HepG2 (cell line): ENCODE results near the gene BICRAL. TPM values are rescaled to one million over a fixed set of nuclear protein-coding genes. Genes with fewer than 3 reads are reported as not detected.

Source experiments
- CAMTA2 ChIP-seq: sonication (generic); formaldehyde crosslinking; IDR thresholded peaks from 2 replicates; pipeline ENCODE4 v1.4.0; 2020; ENCODE audit warnings: mild to moderate bottlenecking, missing genetic modification reagents, borderline replicate concordance
- GATA4 ChIP-seq: sonication (generic); IDR thresholded peaks from 2 replicates; pipeline ENCODE4 v1.6.1; 2016; ENCODE audit warnings: antibody characterized with exemption, low read depth, borderline replicate concordance
- NFE2L2 ChIP-seq: fragments of 150-350 bp; IDR thresholded peaks from 2 replicates; pipeline ENCODE4 v1.6.1; 2014; ENCODE audit warnings: low read length
- NR1H2 ChIP-seq: sonication (generic); formaldehyde crosslinking; IDR thresholded peaks from 2 replicates; pipeline ENCODE4 v1.8.1; 2022; ENCODE audit warnings: low read depth, missing genetic modification reagents, borderline replicate concordance
- PHF8 ChIP-seq: sonication (generic); formaldehyde crosslinking; IDR thresholded peaks from 2 replicates; pipeline ENCODE4 v1.5.0; 2020; ENCODE audit warnings: missing genetic modification reagents
- PITX1 ChIP-seq: sonication (generic); formaldehyde crosslinking; IDR thresholded peaks from 2 replicates; pipeline ENCODE4 v1.5.1; 2020; ENCODE audit warnings: mild to moderate bottlenecking, missing genetic modification reagents
- RARG ChIP-seq: sonication (generic); formaldehyde crosslinking; IDR thresholded peaks from 2 replicates; pipeline ENCODE4 v1.4.0; 2020; ENCODE audit warnings: low read depth, mild to moderate bottlenecking, missing genetic modification reagents
- SIN3A ChIP-seq: IDR thresholded peaks from 2 replicates; pipeline ENCODE4 v1.6.1; 2011; ENCODE audit warnings: low read depth, mild to moderate bottlenecking, control low read depth, low read length, borderline replicate concordance
- TMF1 ChIP-seq: sonication (generic); formaldehyde crosslinking; IDR thresholded peaks from 2 replicates; pipeline ENCODE4 v1.8.1; 2022; ENCODE audit warnings: low read depth, missing genetic modification reagents
- ZNF460 ChIP-seq: sonication (generic); formaldehyde crosslinking; IDR thresholded peaks from 2 replicates; pipeline ENCODE4 v1.5.1; 2020; ENCODE audit warnings: missing genetic modification reagents, mild to moderate bottlenecking, borderline replicate concordance
- ZNF792 ChIP-seq: IDR thresholded peaks from 2 replicates; pipeline ENCODE4 v1.6.1; 2016
- ZSCAN12 ChIP-seq: sonication (generic); formaldehyde crosslinking; IDR thresholded peaks from 2 replicates; pipeline ENCODE4 v1.9.0; 2021; ENCODE audit warnings: mild to moderate bottlenecking, missing genetic modification reagents
- polyA plus RNA-seq, 8 experiments: library from polyadenylated mRNA; depleted of rRNA in 3 of 8; stranded (reverse) in 7 of 8; unstranded in 1 of 8; fragments of >200 nt; fragmentation: Illumina TruSeq in 4 of 8; extraction: Trizol in 4 of 8; gene quantifications; 2 replicates each; pipeline versions ENCODE4 v1.2.1 to v1.2.3, GENCODE V29; 2011 to 2016; ENCODE audit warnings: low read depth in 4 of 8, missing spikeins in 1 of 8, mixed read lengths in 1 of 8; ENCODE audit not compliant: insufficient read depth in 1 of 8
- total RNA-seq, 5 experiments: library from RNA; depleted of rRNA; stranded (reverse); fragments of >200 nt; fragmentation: Illumina TruSeq; extraction: Trizol; gene quantifications; 2 replicates each; pipeline ENCODE4 v1.2.3, GENCODE V29; 2016; ENCODE audit warnings: low read depth in 1 of 5
- TF ChIP-seq, protein P1 (sequence below): sonication (generic); formaldehyde crosslinking; IDR thresholded peaks from 2 replicates; pipeline ENCODE4 v1.4.0; 2020; ENCODE audit warnings: missing genetic modification reagents
- TF ChIP-seq, protein P2 (sequence below): sonication (generic); formaldehyde crosslinking; IDR thresholded peaks from 2 replicates; pipeline ENCODE4 v1.4.0; 2020; ENCODE audit warnings: mild to moderate bottlenecking, missing genetic modification reagents
- TF ChIP-seq, protein P3 (sequence below): conservative IDR thresholded peaks from 2 replicates; pipeline ENCODE4 v1.6.1; 2018; ENCODE audit warnings: missing genetic modification reagents
- TF ChIP-seq, protein P4 (sequence below): sonication (generic); formaldehyde crosslinking; conservative IDR thresholded peaks from 2 replicates; pipeline ENCODE4 v1.4.0; 2020; ENCODE audit warnings: missing genetic modification reagents
- TF ChIP-seq, protein P5 (sequence below): IDR thresholded peaks from 2 replicates; pipeline ENCODE4 v1.6.1; 2016; ENCODE audit warnings: missing compliant biosample characterization, missing genetic modification reagents, borderline replicate concordance

Gene BICRAL
- total and polyA plus RNA-seq, 2 of the 13 experiments (the other 11 are each of a cell fraction or from before 2014, with no cell fraction given), result 5.0 to 13.5 TPM

DNA sequence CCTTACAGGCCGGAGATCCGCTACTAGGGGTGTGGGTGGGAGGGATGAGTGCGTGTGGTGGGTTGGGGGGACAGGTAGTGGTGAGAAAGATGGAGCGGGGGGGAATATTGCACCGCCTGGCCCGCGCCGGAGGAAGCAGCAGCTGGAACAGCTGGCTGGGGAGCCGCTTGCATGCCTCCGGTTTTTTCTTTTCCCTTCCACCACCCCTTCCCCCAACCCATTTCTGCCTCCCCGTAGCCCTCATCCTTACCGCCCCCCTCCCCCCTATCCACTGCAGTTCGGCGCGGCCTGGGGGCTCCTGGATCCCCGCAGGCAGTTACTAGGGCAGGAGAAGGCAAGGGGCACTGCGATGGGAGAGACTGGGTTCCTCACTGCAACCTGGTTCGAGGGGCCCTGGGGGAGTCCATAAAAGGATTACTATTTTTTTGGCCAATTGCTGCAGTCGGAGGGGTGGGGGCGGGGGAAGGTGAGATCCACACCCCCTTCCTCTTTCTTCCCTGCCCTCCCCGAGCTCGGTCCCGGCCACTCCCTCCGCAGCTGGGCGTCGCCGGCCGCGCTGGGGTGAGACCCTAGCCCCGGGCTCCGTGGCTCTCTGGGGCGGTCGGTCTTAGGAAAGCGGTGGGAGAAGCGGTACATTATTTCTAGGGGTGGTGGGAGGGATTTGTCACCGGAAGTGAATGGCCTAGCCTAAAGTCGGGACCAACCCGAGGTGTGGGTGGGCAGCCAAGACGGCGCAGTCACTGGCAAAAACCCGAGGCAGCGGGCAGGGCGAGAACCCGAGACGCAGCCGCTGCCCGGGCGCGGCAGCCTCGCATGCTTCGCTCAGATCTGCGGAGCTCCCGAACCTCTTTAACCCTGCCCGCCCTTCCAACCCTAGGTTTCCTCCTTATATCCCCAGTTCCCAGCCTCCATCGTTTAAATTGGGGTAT lies 35.1 kb upstream of the BICRAL start (continued):
- TF ChIP-seq, protein P1, sequence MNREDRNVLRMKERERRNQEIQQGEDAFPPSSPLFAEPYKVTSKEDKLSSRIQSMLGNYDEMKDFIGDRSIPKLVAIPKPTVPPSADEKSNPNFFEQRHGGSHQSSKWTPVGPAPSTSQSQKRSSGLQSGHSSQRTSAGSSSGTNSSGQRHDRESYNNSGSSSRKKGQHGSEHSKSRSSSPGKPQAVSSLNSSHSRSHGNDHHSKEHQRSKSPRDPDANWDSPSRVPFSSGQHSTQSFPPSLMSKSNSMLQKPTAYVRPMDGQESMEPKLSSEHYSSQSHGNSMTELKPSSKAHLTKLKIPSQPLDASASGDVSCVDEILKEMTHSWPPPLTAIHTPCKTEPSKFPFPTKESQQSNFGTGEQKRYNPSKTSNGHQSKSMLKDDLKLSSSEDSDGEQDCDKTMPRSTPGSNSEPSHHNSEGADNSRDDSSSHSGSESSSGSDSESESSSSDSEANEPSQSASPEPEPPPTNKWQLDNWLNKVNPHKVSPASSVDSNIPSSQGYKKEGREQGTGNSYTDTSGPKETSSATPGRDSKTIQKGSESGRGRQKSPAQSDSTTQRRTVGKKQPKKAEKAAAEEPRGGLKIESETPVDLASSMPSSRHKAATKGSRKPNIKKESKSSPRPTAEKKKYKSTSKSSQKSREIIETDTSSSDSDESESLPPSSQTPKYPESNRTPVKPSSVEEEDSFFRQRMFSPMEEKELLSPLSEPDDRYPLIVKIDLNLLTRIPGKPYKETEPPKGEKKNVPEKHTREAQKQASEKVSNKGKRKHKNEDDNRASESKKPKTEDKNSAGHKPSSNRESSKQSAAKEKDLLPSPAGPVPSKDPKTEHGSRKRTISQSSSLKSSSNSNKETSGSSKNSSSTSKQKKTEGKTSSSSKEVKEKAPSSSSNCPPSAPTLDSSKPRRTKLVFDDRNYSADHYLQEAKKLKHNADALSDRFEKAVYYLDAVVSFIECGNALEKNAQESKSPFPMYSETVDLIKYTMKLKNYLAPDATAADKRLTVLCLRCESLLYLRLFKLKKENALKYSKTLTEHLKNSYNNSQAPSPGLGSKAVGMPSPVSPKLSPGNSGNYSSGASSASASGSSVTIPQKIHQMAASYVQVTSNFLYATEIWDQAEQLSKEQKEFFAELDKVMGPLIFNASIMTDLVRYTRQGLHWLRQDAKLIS, result no peak; the same call in 1 of the 2 replicates
- peak; percentile 63; the same call in 1 of the 2 replicates for TF ChIP-seq ZNF792 (CRISPR knock-in tag)
- no peak; the same call in 1 of the 2 replicates for TF ChIP-seq PITX1 (CRISPR knock-in tag)
- TF ChIP-seq, protein P2, sequence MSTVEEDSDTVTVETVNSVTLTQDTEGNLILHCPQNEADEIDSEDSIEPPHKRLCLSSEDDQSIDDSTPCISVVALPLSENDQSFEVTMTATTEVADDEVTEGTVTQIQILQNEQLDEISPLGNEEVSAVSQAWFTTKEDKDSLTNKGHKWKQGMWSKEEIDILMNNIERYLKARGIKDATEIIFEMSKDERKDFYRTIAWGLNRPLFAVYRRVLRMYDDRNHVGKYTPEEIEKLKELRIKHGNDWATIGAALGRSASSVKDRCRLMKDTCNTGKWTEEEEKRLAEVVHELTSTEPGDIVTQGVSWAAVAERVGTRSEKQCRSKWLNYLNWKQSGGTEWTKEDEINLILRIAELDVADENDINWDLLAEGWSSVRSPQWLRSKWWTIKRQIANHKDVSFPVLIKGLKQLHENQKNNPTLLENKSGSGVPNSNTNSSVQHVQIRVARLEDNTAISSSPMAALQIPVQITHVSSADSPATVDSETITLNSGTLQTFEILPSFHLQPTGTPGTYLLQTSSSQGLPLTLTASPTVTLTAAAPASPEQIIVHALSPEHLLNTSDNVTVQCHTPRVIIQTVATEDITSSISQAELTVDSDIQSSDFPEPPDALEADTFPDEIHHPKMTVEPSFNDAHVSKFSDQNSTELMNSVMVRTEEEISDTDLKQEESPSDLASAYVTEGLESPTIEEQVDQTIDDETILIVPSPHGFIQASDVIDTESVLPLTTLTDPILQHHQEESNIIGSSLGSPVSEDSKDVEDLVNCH, result 0 out of 2 replicates have a peak, but pooled peaks have one; percentile 85
- TF ChIP-seq GATA4, result peak; percentile 19; the same call in 1 of the 2 replicates
- peak; percentile 78; the same call in 1 of the 2 replicates for TF ChIP-seq SIN3A
- peak; percentile 96 for TF ChIP-seq TMF1 (CRISPR knock-in tag)
- TF ChIP-seq NR1H2 (CRISPR knock-in tag), result no peak
- no peak for TF ChIP-seq NFE2L2
- TF ChIP-seq ZSCAN12 (CRISPR knock-in tag), result no peak; the same call in 1 of the 2 replicates
- TF ChIP-seq, protein P3, sequence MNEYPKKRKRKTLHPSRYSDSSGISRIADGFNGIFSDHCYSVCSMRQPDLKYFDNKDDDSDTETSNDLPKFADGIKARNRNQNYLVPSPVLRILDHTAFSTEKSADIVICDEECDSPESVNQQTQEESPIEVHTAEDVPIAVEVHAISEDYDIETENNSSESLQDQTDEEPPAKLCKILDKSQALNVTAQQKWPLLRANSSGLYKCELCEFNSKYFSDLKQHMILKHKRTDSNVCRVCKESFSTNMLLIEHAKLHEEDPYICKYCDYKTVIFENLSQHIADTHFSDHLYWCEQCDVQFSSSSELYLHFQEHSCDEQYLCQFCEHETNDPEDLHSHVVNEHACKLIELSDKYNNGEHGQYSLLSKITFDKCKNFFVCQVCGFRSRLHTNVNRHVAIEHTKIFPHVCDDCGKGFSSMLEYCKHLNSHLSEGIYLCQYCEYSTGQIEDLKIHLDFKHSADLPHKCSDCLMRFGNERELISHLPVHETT (CRISPR knock-in tag), result peak; percentile 62; the same call in 1 of the 2 replicates
- no peak for TF ChIP-seq RARG (CRISPR knock-in tag)
- TF ChIP-seq, protein P4, sequence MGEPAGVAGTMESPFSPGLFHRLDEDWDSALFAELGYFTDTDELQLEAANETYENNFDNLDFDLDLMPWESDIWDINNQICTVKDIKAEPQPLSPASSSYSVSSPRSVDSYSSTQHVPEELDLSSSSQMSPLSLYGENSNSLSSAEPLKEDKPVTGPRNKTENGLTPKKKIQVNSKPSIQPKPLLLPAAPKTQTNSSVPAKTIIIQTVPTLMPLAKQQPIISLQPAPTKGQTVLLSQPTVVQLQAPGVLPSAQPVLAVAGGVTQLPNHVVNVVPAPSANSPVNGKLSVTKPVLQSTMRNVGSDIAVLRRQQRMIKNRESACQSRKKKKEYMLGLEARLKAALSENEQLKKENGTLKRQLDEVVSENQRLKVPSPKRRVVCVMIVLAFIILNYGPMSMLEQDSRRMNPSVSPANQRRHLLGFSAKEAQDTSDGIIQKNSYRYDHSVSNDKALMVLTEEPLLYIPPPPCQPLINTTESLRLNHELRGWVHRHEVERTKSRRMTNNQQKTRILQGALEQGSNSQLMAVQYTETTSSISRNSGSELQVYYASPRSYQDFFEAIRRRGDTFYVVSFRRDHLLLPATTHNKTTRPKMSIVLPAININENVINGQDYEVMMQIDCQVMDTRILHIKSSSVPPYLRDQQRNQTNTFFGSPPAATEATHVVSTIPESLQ (CRISPR knock-in tag), result no peak
- TF ChIP-seq CAMTA2 (CRISPR knock-in tag), result no peak; the same call in 1 of the 2 replicates
- TF ChIP-seq ZNF460, result no peak
- TF ChIP-seq, protein P5, sequence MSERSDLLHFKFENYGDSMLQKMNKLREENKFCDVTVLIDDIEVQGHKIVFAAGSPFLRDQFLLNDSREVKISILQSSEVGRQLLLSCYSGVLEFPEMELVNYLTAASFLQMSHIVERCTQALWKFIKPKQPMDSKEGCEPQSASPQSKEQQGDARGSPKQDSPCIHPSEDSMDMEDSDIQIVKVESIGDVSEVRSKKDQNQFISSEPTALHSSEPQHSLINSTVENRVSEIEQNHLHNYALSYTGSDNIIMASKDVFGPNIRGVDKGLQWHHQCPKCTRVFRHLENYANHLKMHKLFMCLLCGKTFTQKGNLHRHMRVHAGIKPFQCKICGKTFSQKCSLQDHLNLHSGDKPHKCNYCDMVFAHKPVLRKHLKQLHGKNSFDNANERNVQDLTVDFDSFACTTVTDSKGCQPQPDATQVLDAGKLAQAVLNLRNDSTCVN (CRISPR knock-in tag), result no peak; the same call in 1 of the 2 replicates
- TF ChIP-seq PHF8 (CRISPR knock-in tag), result peak; percentile 77
